ENCODE results near the gene HNRNPA1L2. TPM values are rescaled to one million over a fixed set of nuclear protein-coding genes. Genes with fewer than 3 reads are reported as not detected.
"Not testable (repeated sequence)": the region's sequence is repeated elsewhere in the genome, so short reads cannot be mapped to it uniquely, and the experiment has no call there.

The HNRNPA1L2 gene
- total RNA-seq, 2 donors from 2014 or later = 11.6 to 14.2 TPM

GRCh38 chr13:52610158-52610557 is 32.1 kb upstream of the HNRNPA1L2 start:
- H3K36me3 Mint-ChIP-seq (ENCODE audit: low read depth); DNase-seq; ATAC-seq; H3K4me3 Mint-ChIP-seq; H3K4me1 Mint-ChIP-seq; H3K27ac Mint-ChIP-seq; H3K9me3 ChIP-seq (ENCODE audit: control insufficient read depth, low read length, poor library complexity, severe bottlenecking): not testable (repeated sequence)
- peaks cover 21% of the 10 kb centered on the region for H3K27me3 Mint-ChIP-seq

- Mint-ChIP-seq H3K4me1 (peaks cover 24% of the 10 kb centered on the region), H3K27ac (no peak overlapping the region), H3K36me3 (ENCODE audit: low read depth) (no peaks in the 10 kb centered on the region), H3K27me3 (no peaks in the 10 kb centered on the region), H3K4me3 (no peak overlapping the region)
- H3K9me3 ChIP-seq (ENCODE audit: control insufficient read depth, low read length, poor library complexity, severe bottlenecking) = no peaks in the 10 kb centered on the region
- ATAC-seq = no peak
- no peak for DNase-seq
These were observed 27.0 kb upstream of the HNRNPA1L2 start for GRCh38 chr13:52615134-52615801.

GRCh38 chr13:52615812-52616211 is 26.4 kb upstream of the HNRNPA1L2 start:
- H3K4me3 Mint-ChIP-seq = peak overlapping the region; percentile 95
- no peaks in the 10 kb centered on the region for H3K9me3 ChIP-seq (ENCODE audit: control insufficient read depth, low read length, poor library complexity, severe bottlenecking)
- H3K27me3 Mint-ChIP-seq = no peaks in the 10 kb centered on the region
- no peak for ATAC-seq
- DNase-seq = no peak
- no peaks in the 10 kb centered on the region for H3K36me3 Mint-ChIP-seq (ENCODE audit: low read depth)
- peaks cover 24% of the 10 kb centered on the region for H3K4me1 Mint-ChIP-seq
- H3K27ac Mint-ChIP-seq = peak overlapping the region; percentile 97

GRCh38 chr13:52617070-52618060 is 24.9 kb upstream of the HNRNPA1L2 start:
- DNase-seq (peak; percentile 51 to 76 (median 65)), ATAC-seq (peak; percentile 94)
- H3K27me3 Mint-ChIP-seq = no peaks in the 10 kb centered on the region
- H3K27ac Mint-ChIP-seq = peak overlapping the region; percentile 97
- H3K4me3 Mint-ChIP-seq = peak overlapping the region; percentile 95
- no peaks in the 10 kb centered on the region for H3K9me3 ChIP-seq (ENCODE audit: control insufficient read depth, low read length, poor library complexity, severe bottlenecking)
- H3K36me3 Mint-ChIP-seq (ENCODE audit: low read depth) = no peaks in the 10 kb centered on the region
- H3K4me1 Mint-ChIP-seq = peaks cover 26% of the 10 kb centered on the region

- H3K27ac Mint-ChIP-seq; H3K9me3 ChIP-seq (ENCODE audit: control insufficient read depth, low read length, poor library complexity, severe bottlenecking); H3K4me1 Mint-ChIP-seq; H3K36me3 Mint-ChIP-seq (ENCODE audit: low read depth); H3K27me3 Mint-ChIP-seq; DNase-seq; ATAC-seq; H3K4me3 Mint-ChIP-seq: not testable (repeated sequence)
These were observed 11.0 kb upstream of the HNRNPA1L2 start for GRCh38 chr13:52631083-52631690.

- Mint-ChIP-seq H3K27me3 (no peaks in the 10 kb centered on the region), H3K36me3 (ENCODE audit: low read depth) (peaks cover 5% of the 10 kb centered on the region), H3K4me3 (no peak overlapping the region), H3K27ac (no peak overlapping the region), H3K4me1 (no peaks in the 10 kb centered on the region)
- H3K9me3 ChIP-seq (ENCODE audit: control insufficient read depth, low read length, poor library complexity, severe bottlenecking) = no peaks in the 10 kb centered on the region
- DNase-seq (no peak), ATAC-seq (no peak)
These were observed 3.4 kb upstream of the HNRNPA1L2 start for GRCh38 chr13:52638666-52639328.

GRCh38 chr13:52644108-52644507 is 1.9 kb downstream of the HNRNPA1L2 start:
- Mint-ChIP-seq H3K4me3 (no peak overlapping the region), H3K4me1 (peaks cover 2% of the 10 kb centered on the region), H3K36me3 (ENCODE audit: low read depth) (peaks cover 5% of the 10 kb centered on the region), H3K27ac (no peak overlapping the region), H3K27me3 (no peaks in the 10 kb centered on the region)
- DNase-seq (no peak), ATAC-seq (no peak)
- H3K9me3 ChIP-seq (ENCODE audit: control insufficient read depth, low read length, poor library complexity, severe bottlenecking) = no peaks in the 10 kb centered on the region

GRCh38 chr13:52646967-52647366 is 4.7 kb downstream of the HNRNPA1L2 start:
- ATAC-seq (no peak), DNase-seq (no peak)
- H3K9me3 ChIP-seq (ENCODE audit: control insufficient read depth, low read length, poor library complexity, severe bottlenecking) = no peaks in the 10 kb centered on the region
- Mint-ChIP-seq H3K4me1 (peaks cover 7% of the 10 kb centered on the region), H3K27me3 (no peaks in the 10 kb centered on the region), H3K36me3 (ENCODE audit: low read depth) (no peaks in the 10 kb centered on the region), H3K27ac (no peak overlapping the region), H3K4me3 (no peak overlapping the region)

- Mint-ChIP-seq H3K4me3 (peak overlapping the region; percentile 47), H3K27ac (no peak overlapping the region), H3K4me1 (peaks cover 6% of the 10 kb centered on the region), H3K36me3 (ENCODE audit: low read depth) (no peaks in the 10 kb centered on the region), H3K27me3 (no peaks in the 10 kb centered on the region)
- DNase-seq = no peak
- ATAC-seq = no peak
- H3K9me3 ChIP-seq (ENCODE audit: control insufficient read depth, low read length, poor library complexity, severe bottlenecking) = no peaks in the 10 kb centered on the region
These were observed 8.5 kb downstream of the HNRNPA1L2 start for GRCh38 chr13:52650731-52651130.

- H3K36me3 Mint-ChIP-seq (ENCODE audit: low read depth) = no peaks in the 10 kb centered on the region
- H3K9me3 ChIP-seq (ENCODE audit: control insufficient read depth, low read length, poor library complexity, severe bottlenecking) = no peaks in the 10 kb centered on the region
- H3K27me3 Mint-ChIP-seq = no peaks in the 10 kb centered on the region
- DNase-seq (no peak), ATAC-seq (peak; percentile 0)
- no peak overlapping the region for H3K4me3 Mint-ChIP-seq
- peaks cover 6% of the 10 kb centered on the region for H3K4me1 Mint-ChIP-seq
- H3K27ac Mint-ChIP-seq = no peak overlapping the region
These were observed 9.6 kb downstream of the HNRNPA1L2 start for GRCh38 chr13:52651897-52652195.

- ATAC-seq = peak; percentile 94
- Mint-ChIP-seq H3K4me1 (peaks cover 6% of the 10 kb centered on the region), H3K4me3 (no peak within 1 kb of the TSS), H3K27me3 (no peaks in the 10 kb centered on the region), H3K36me3 (ENCODE audit: low read depth) (no peaks in the 10 kb centered on the region), H3K27ac (no peak within 1 kb of the TSS)
- H3K9me3 ChIP-seq (ENCODE audit: control insufficient read depth, low read length, poor library complexity, severe bottlenecking) = no peaks in the 10 kb centered on the region
- DNase-seq = peak; percentile 89 to 92 (median 91)
These were observed 10.2 kb downstream of the HNRNPA1L2 start, which contains the start of gene SUGT1 for GRCh38 chr13:52652196-52652979. Gene SUGT1, plus strand, starts transcription at chr13:52652836. Its CDS starts 85 bp downstream, at chr13:52652921.

- DNase-seq (no peak), ATAC-seq (peak; percentile 20)
- Mint-ChIP-seq H3K36me3 (ENCODE audit: low read depth) (no peaks in the 10 kb centered on the region), H3K4me3 (no peak overlapping the region), H3K4me1 (peaks cover 6% of the 10 kb centered on the region), H3K27me3 (no peaks in the 10 kb centered on the region), H3K27ac (no peak overlapping the region)
- no peaks in the 10 kb centered on the region for H3K9me3 ChIP-seq (ENCODE audit: control insufficient read depth, low read length, poor library complexity, severe bottlenecking)
These were observed 10.7 kb downstream of the HNRNPA1L2 start for GRCh38 chr13:52652980-52653303.
